ENCODE measurements around the gene SLC38A9. TPM values are rescaled to one million over a fixed set of nuclear protein-coding genes. Genes with fewer than 3 reads are reported as not detected.

SLC38A9 gene
- total and polyA plus RNA-seq, 3 donors from 2014 or later: 25.3 to 50.1 (median 32.1) TPM

DNA sequence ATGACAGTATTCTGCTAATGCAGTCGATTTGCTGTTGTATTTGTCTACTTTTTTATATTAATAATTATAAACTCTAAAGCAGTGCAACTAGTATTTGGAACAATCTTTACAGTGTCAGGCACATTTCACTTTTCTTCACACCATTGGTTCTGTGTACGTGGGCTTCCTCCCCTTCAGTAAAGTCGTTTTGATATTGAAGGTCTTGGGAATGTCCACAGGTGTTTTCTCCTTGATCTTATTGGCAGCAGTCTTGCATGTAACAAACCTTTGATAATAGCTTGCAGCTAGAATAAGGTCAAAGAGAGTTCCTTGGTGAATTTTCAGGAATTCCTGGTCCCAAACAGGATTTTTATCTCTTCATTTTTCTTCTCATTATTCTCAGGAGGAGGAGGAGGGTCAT is 37.9 kb upstream of the SLC38A9 start:
- intact Hi-C loops (cut with DNase I; ENCODE audit: low total_unique reads): no loop called here
- TF ChIP-seq CTCF (IDR thresholded peaks at IDR 0.05) (no peak), POLR2A (IDR thresholded peaks at IDR 0.05) (no peak)
- H3K9me3 ChIP-seq: no peaks in the 10 kb centered on the region
- H3K27ac ChIP-seq: no peak overlapping the region
- no peak overlapping the region for H3K4me3 ChIP-seq
- no peaks in the 10 kb centered on the region for H3K27me3 ChIP-seq
- no peak for DNase-seq
- no peaks in the 10 kb centered on the region for H3K36me3 ChIP-seq (ENCODE audit: low read depth, missing control alignments)
- 59 to 67% methylated on average over 3 of the region's 3 CpGs for WGBS, 2 donors
- H3K4me1 ChIP-seq: no peaks in the 10 kb centered on the region

GRCh38 chr5:55749387-55749786 is 37.3 kb upstream of the SLC38A9 start:
- intact Hi-C loops (cut with DNase I; ENCODE audit: low total_unique reads): no loop called here
- WGBS, 2 donors: 81 to 84% methylated on average over 2 of the region's 2 CpGs
- TF ChIP-seq POLR2A (IDR thresholded peaks at IDR 0.05) (no peak), CTCF (IDR thresholded peaks at IDR 0.05) (no peak)

DNA sequence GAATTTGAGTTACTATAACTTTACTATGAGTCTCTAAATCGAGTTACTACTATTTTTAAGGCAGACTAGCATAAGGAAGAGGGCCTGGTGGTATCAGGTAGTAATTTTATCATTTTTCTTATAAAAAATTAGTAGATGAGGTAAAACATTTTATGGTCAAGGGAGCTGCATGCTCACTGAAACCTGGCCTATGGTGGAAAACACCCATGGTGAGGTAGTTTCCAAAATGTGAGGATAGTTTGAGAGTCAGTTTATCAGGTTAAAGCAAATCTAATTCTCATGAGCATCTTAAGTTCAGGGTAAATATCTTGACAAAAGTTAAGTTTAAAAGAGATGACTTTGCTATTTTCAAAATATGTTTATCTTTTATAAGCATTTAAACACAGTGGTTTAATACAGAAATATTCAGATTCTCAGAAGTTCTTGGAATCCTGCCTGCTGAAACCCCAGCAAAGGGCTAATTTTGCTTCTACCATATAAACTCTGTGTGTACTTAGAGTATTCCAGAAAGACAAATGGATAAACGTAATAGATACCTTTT is 35.7 kb upstream of the SLC38A9 start:
- TF ChIP-seq POLR2A (IDR thresholded peaks at IDR 0.05) (no peak), CTCF (IDR thresholded peaks at IDR 0.05) (no peak)
- H3K4me3 ChIP-seq: no peak overlapping the region
- intact Hi-C loops (cut with DNase I; ENCODE audit: low total_unique reads): no loop called here
- no peaks in the 10 kb centered on the region for H3K4me1 ChIP-seq
- no peaks in the 10 kb centered on the region for H3K27me3 ChIP-seq
- DNase-seq: no peak
- no peak overlapping the region for H3K27ac ChIP-seq
- no peaks in the 10 kb centered on the region for H3K36me3 ChIP-seq (ENCODE audit: low read depth, missing control alignments)
- WGBS, 2 donors: 84 to 90% methylated on average over 2 of the region's 2 CpGs
- no peaks in the 10 kb centered on the region for H3K9me3 ChIP-seq

More at GRCh38 chr5:55749387-55749786, 37.3 kb upstream of the SLC38A9 start:
- no peak for DNase-seq
- H3K27ac ChIP-seq: no peak overlapping the region
- H3K9me3 ChIP-seq: no peaks in the 10 kb centered on the region
- no peaks in the 10 kb centered on the region for H3K4me1 ChIP-seq
- no peak overlapping the region for H3K4me3 ChIP-seq
- no peaks in the 10 kb centered on the region for H3K27me3 ChIP-seq
- H3K36me3 ChIP-seq (ENCODE audit: low read depth, missing control alignments): no peaks in the 10 kb centered on the region

- Histone ChIP-seq H3K4me3 (no peak overlapping the region), H3K36me3 (ENCODE audit: low read depth, missing control alignments) (no peaks in the 10 kb centered on the region), H3K4me1 (no peaks in the 10 kb centered on the region), H3K27me3 (no peaks in the 10 kb centered on the region), H3K27ac (no peak overlapping the region), H3K9me3 (no peaks in the 10 kb centered on the region)
- intact Hi-C loops (cut with DNase I; ENCODE audit: low total_unique reads): no loop called here
- DNase-seq: no peak
- no peak for TF ChIP-seq POLR2A (IDR thresholded peaks at IDR 0.05)
- TF ChIP-seq CTCF (IDR thresholded peaks at IDR 0.05): no peak
- 89 to 90% methylated on average over 3 of the region's 3 CpGs for WGBS, 2 donors
Observed at GRCh38 chr5:55742778-55743177, 30.7 kb upstream of the SLC38A9 start.

GRCh38 chr5:55737793-55738192 is 25.7 kb upstream of the SLC38A9 start, which contains the start of gene DDX4:
TSS of gene DDX4 (plus strand) at chr5:55738061. CDS start at chr5:55738964, 903 bp downstream.
- peak; percentile 89 for DNase-seq
- no peaks in the 10 kb centered on the region for H3K27me3 ChIP-seq
- H3K4me3 ChIP-seq: peak within 1 kb of the TSS; percentile 51 to 57
- no peak for TF ChIP-seq POLR2A (IDR thresholded peaks at IDR 0.05)
- no peak for TF ChIP-seq CTCF (IDR thresholded peaks at IDR 0.05)
- no peaks in the 10 kb centered on the region for H3K36me3 ChIP-seq (ENCODE audit: low read depth, missing control alignments)
- H3K4me1 ChIP-seq: no peaks in the 10 kb centered on the region
- peak within 1 kb of the TSS; percentile 47 to 68 for H3K27ac ChIP-seq
- H3K9me3 ChIP-seq: no peaks in the 10 kb centered on the region
- WGBS, 2 donors: 65 to 84% methylated on average over 13 to 31 of the region's 31 CpGs
- intact Hi-C loops (cut with DNase I; ENCODE audit: low total_unique reads): no loop called here

Measured in testis (tissue), 3 donors.